BJ (cell line): ENCODE data around the gene ANKH. TPM values are rescaled to one million over a fixed set of nuclear protein-coding genes. Genes with fewer than 3 reads are reported as not detected.

ENCODE experiments used
- CTCF ChIA-PET: fragments of 350-600 bp; formaldehyde crosslinking; extraction: SDS; loops from one replicate; lab custom pipeline; 2021; ENCODE audit warnings: antibody characterized with exemption, inconsistent platforms; lab: Yijun Ruan, JAX
- POLR2A ChIA-PET: fragments of 300-600 bp; sonication (Branson Sonifier 250); formaldehyde crosslinking; extraction: SDS; loops from one replicate; lab custom pipeline; 2021; ENCODE audit warnings: antibody characterized with exemption; lab: Charles Lee
- DNase-seq: peaks from one replicate; pipeline ENCODE4 v3.0.0-alpha.2; 2011; ENCODE audit warnings: low read depth
- H3K27me3 ChIP-seq: 2 replicates; pipeline ENCODE4 v1.6.0; 2011; ENCODE audit warnings: low read length; ENCODE audit not compliant: control insufficient read depth, insufficient read depth
- H3K36me3 ChIP-seq: 2 replicates; pipeline ENCODE4 v1.5.1; 2011; ENCODE audit warnings: low read length; ENCODE audit not compliant: control insufficient read depth, insufficient read depth
- H3K4me3 ChIP-seq: 2 replicates; pipeline ENCODE4 v1.5.1; 2011; ENCODE audit warnings: low read depth, mild to moderate bottlenecking, control low read depth, low read length
- polyA plus RNA-seq: library from polyadenylated mRNA; depleted of rRNA; stranded (reverse); fragments of >200 nt; gene quantifications from 2 replicates; pipeline ENCODE4 v1.2.3, GENCODE V29; 2011
- TF ChIP-seq, protein P1 (sequence below): IDR thresholded peaks from 2 replicates; pipeline ENCODE4 v1.5.1; 2011; ENCODE audit warnings: low read depth, mild to moderate bottlenecking, control low read depth, inconsistent platforms, low read length, moderate library complexity; ENCODE audit not compliant: insufficient read depth

Gene ANKH
- polyA plus RNA-seq, 1 experiment = 65.3 TPM

GRCh38 chr5:14729448-14730385 lies 141.9 kb downstream of the ANKH start:
- CTCF ChIA-PET = interaction anchor here (0.6 to 1.4 kb wide), 3 partner anchors 9 to 270 kb away, joined by 3 read pairs; no protein-coding TSS in a partner anchor
- POLR2A ChIA-PET = no interaction called here
- no peak for DNase-seq
- H3K27me3 ChIP-seq = no peaks in the 10 kb centered on the region
- peaks cover 1% of the 10 kb centered on the region for H3K36me3 ChIP-seq
- TF ChIP-seq, protein P1, sequence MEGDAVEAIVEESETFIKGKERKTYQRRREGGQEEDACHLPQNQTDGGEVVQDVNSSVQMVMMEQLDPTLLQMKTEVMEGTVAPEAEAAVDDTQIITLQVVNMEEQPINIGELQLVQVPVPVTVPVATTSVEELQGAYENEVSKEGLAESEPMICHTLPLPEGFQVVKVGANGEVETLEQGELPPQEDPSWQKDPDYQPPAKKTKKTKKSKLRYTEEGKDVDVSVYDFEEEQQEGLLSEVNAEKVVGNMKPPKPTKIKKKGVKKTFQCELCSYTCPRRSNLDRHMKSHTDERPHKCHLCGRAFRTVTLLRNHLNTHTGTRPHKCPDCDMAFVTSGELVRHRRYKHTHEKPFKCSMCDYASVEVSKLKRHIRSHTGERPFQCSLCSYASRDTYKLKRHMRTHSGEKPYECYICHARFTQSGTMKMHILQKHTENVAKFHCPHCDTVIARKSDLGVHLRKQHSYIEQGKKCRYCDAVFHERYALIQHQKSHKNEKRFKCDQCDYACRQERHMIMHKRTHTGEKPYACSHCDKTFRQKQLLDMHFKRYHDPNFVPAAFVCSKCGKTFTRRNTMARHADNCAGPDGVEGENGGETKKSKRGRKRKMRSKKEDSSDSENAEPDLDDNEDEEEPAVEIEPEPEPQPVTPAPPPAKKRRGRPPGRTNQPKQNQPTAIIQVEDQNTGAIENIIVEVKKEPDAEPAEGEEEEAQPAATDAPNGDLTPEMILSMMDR = no peak
- no peak overlapping the region for H3K4me3 ChIP-seq

DNA sequence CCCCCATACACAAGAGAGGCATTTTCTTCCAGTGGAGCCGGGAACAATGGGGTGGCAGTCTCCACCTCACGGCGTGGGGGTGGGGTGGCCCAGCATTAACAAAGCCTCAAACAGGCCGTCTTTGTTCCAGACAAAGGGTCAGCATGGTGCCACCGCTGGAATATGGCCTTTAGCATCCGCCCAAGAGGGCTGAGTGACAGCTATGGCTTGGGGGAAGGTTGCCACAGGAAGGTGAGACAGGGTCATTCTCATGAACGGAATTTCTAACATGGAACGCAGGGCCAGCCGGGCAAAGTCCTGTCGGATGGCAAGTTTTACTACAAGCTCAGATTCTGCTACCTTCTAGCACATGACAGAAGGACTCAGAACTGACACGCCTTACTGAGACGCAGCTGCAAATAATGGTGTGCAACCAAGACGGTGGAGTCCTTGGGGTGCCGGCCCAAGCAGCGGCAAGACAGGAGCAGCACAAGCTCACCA lies 143.1 kb downstream of the ANKH start:
- CTCF ChIA-PET = interaction anchor here (0.6 to 6.6 kb wide), 10 partner anchors 61 to 1076 kb away, joined by 5 to 92 read pairs (median 8); partner anchors contain the start of gene ANKH
- peaks cover 1% of the 10 kb centered on the region for H3K36me3 ChIP-seq
- H3K27me3 ChIP-seq = no peaks in the 10 kb centered on the region
- no peak for DNase-seq
- TF ChIP-seq, protein P1 = no peak
- no peak overlapping the region for H3K4me3 ChIP-seq
- POLR2A ChIA-PET = no interaction called here

DNA sequence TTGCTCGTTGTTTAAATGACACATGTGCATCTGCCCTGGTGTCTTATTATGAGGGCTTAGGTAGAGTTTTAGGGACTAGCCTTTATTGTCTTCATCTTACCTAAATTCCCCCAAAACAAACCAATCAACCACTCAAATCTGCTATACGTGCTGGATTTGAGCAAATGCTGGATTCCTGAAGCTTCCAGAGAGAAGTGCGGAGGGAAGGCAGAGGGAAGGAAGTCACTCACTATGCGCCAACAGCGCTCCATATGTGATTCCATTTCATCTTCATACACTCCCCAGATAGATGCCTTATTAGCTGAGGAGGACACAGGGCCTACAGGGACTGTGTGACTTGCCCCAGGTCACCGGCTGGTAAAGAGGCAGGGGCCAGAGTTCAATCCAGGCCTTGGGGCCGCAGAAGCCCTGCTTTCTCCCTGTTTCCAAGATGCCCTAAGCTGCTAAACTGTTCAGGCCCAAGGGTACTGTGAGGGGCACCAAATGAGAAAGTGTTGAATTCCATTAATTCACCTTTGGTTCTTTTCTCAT lies 143.6 kb downstream of the ANKH start:
- ChIA-PET CTCF (interaction anchor here (0.7 to 6.6 kb wide), 31 partner anchors 7 to 325 kb away, joined by 3 to 92 read pairs (median 4); partner anchors contain the start of gene ANKH), POLR2A (no interaction called here)
- H3K4me3 ChIP-seq = no peak overlapping the region
- no peaks in the 10 kb centered on the region for H3K27me3 ChIP-seq
- peaks cover 1% of the 10 kb centered on the region for H3K36me3 ChIP-seq
- TF ChIP-seq, protein P1 = no peak
- DNase-seq = no peak

DNA sequence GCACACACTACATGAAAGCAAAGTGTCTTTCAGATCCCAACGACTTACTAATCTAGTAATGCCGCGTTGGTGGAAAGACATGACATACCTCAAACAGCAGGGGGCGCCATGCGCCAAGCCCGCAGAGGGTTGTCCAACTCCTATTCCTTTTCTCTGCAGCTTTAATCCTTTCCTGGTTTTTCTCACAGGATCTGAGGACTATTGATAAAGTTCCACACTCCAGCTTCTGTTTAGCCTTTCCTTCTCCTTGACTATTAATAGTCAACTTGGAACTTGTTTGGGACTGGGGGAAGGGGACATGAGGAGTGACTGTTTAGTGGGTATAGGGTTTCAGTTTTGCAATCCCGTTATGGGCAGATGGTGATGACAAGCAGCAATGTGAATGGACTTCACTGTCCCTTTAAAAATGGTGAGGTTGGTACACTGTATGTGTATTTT lies 144.1 kb downstream of the ANKH start:
- TF ChIP-seq, protein P1 = peak; percentile 91
- peaks cover 1% of the 10 kb centered on the region for H3K36me3 ChIP-seq
- H3K4me3 ChIP-seq = no peak overlapping the region
- ChIA-PET CTCF (interaction anchor here (0.6 to 6.6 kb wide), 37 partner anchors 8 to 325 kb away, joined by 3 to 92 read pairs (median 4); partner anchors contain the start of gene ANKH), POLR2A (no interaction called here)
- no peaks in the 10 kb centered on the region for H3K27me3 ChIP-seq
- no peak for DNase-seq
